GM21515 (cell line): ENCODE results near the gene GP2.
"Not testable (repeated sequence)": the region's sequence is repeated elsewhere in the genome, so short reads cannot be mapped to it uniquely, and the experiment has no call there.

ENCODE experiments used
- ATAC-seq: cut with Tn5 transposase; IDR thresholded peaks from one replicate; pipeline ENCODE4 v1.9.1; 2021; ENCODE audit not compliant: unreplicated experiment

The GP2 gene

DNA sequence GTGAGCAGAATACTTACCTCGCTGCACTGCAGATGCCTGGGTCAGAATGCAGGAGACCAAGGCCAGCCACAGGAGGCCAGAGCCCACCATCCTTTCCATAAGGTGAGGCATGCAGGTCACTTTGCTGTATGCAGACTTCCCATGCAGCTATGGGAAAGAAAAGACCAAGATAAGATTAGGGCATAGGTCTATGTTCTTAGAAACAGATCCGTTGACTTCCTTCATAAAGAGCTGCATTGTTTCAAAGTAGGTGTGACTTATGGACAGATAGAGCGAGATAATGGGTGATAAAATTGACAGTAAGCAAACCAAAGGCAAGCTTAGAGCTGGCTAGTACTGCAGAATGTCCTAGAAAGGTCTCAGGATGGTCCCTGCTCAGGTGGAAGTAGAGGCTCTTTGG, 992 bp downstream of the GP2 start:
- no peak for ATAC-seq

- ATAC-seq = no peak
Observed at GRCh38 chr16:20325005-20325404, 2.3 kb downstream of the GP2 start.

- no peak for ATAC-seq
Observed at GRCh38 chr16:20323591-20324117, 3.7 kb downstream of the GP2 start.

GRCh38 chr16:20322696-20323095, 4.6 kb downstream of the GP2 start:
- ATAC-seq = no peak

- no peak for ATAC-seq
Observed at GRCh38 chr16:20321671-20322070, 5.6 kb downstream of the GP2 start.

DNA sequence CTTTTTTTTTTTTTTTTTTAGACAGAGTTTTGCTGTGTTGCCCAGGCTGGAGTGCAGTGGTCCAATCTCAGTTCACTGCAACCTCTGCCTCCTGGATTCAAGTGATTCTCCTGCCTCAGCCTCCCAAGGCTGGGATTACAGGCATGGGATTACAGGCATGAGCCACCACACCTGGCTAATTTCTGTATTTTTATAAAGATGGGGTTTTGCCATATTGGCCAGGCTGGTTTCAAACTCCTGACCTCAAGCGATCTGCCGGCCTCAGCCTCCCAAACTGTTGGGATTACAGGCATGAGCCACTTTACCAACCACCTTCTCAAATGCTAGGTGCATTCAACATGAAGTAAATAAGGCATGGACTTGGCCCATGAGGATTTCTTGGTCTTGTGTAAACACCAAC, 6.3 kb downstream of the GP2 start:
- ATAC-seq = not testable (repeated sequence)

- no peak for ATAC-seq
Observed at GRCh38 chr16:20320592-20320991, 6.7 kb downstream of the GP2 start.

- no peak for ATAC-seq
Observed at GRCh38 chr16:20320178-20320577, 7.1 kb downstream of the GP2 start.

DNA sequence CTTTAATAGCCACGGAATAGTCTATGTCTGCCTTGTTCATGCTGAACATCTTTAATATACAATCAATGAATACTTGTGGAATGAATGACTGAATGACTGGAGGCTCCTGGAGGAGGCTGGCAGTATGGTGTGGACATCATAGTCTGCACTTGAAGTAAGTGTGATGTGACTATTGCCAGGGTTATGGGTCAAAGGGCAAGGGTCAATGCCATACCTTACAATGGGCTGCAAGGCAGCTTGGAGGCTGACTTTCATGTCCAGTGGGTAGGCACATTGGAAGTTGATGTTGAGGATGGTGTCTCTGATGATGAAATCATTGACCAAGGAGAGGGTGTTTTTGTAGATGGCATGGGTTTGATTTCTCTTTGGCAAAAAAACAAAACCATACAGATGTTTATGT, 7.9 kb downstream of the GP2 start:
- no peak for ATAC-seq

GRCh38 chr16:20318437-20318836, 8.9 kb downstream of the GP2 start:
- ATAC-seq = no peak

DNA sequence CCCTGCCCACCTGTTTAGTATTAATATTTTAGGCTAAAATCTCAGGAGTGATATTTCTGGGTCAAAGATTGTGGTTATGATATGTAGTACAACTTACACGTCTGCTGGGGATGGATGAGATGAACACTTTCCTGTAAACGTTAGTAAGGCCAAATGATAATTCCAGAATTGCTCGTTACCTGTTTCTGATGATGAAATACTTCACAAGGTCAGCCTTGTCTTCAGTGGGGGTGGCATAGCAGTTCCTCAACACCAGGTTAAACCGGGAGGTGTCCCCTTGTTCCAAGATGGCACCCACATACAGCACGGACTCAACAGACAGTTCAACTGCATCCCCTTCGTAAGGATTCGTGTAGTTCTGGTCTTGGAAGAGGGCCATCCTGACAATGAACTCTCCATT, 9.3 kb downstream of the GP2 start:
- ATAC-seq = no peak

- ATAC-seq = no peak
Observed at GRCh38 chr16:20317117-20317516, 10.2 kb downstream of the GP2 start.

DNA sequence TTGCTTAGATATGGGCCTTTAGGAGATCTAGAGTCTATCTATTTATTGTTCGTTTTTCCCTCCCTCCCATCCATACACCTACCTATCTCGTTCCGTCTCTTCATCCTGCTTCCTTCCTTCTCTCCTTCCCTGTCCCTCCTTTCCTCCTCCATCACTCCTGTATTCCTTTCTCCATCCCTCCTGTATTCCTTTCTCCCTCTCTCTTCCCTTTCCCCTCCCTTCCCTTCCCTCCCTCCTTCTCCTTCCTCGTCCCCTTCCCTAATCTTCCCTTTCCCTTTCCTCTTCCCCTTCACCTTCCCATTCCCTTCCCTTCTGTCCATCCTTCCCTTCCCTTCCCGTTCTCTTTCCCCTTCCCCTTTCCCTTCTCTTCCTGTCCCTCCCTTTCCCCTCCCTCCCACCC, 10.6 kb downstream of the GP2 start:
- ATAC-seq = no peak

DNA sequence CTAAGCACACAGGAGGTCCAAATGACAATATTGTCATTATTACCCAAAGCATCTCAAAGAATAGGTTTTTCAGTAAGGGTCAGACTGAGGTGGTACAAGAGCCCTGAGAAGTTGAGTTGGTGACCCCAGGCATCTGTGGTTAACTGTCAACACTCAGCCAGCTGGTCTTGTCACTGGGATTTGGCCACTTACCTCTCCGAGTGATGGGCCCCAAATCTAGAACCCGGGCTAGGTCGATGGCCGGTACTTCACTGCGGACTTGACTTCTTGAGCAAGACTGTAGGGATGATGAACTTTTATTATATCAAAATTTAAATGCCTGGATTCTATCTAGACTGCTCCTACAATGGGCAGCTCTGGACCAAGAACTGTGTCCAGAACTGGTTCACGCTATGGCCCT, 11.5 kb downstream of the GP2 start:
- ATAC-seq = no peak

GRCh38 chr16:20314575-20314974, 12.7 kb downstream of the GP2 start:
- ATAC-seq = no peak

GRCh38 chr16:20313741-20314140, 13.6 kb downstream of the GP2 start:
- ATAC-seq = no peak

DNA sequence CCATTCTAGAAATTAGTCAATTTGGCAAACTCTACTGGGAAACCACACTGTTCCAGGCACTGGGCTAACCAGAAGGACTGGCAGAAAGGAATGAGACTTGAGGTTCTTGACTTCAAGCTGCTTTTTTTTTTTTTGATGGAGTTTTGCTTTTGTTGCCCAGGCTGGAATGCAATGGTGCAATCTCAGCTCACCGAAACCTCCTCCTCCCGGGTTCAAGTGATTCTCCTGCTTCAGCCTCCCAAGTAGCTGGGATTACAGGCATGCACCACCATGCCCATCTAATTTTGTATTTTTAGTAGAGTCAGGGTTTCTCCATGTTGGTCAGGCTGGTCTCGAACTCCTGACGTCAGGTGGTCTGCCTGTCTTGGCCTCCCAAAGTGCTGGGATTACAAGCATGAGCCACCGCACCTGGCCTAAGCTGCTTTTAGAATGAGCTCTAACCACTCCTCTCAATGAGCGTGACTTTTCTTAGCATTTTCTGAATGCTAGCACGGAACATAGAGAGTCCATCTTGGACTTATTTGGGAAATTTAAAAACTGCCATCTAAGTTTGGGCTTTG, 14.7 kb downstream of the GP2 start:
- ATAC-seq = not testable (repeated sequence)

- ATAC-seq = no peak
Observed at GRCh38 chr16:20311548-20311947, 15.8 kb downstream of the GP2 start.

GRCh38 chr16:20310421-20311395, 16.6 kb downstream of the GP2 start:
- no peak for ATAC-seq

GRCh38 chr16:20309786-20310185, 17.5 kb downstream of the GP2 start:
- ATAC-seq = no peak

GRCh38 chr16:20308801-20309590, 18.3 kb downstream of the GP2 start:
- no peak for ATAC-seq
